GM19328 (cell line): Measurements from ENCODE around the gene PTPN9.
"Not testable (repeated sequence)": the region's sequence is repeated elsewhere in the genome, so short reads cannot be mapped to it uniquely, and the experiment has no call there.

ENCODE experiments used
- ATAC-seq: cut with Tn5 transposase; IDR thresholded peaks from one replicate; pipeline ENCODE4 v1.9.1; 2021; ENCODE audit warnings: mild to moderate bottlenecking, moderate library complexity; ENCODE audit not compliant: unreplicated experiment

The PTPN9 gene

DNA sequence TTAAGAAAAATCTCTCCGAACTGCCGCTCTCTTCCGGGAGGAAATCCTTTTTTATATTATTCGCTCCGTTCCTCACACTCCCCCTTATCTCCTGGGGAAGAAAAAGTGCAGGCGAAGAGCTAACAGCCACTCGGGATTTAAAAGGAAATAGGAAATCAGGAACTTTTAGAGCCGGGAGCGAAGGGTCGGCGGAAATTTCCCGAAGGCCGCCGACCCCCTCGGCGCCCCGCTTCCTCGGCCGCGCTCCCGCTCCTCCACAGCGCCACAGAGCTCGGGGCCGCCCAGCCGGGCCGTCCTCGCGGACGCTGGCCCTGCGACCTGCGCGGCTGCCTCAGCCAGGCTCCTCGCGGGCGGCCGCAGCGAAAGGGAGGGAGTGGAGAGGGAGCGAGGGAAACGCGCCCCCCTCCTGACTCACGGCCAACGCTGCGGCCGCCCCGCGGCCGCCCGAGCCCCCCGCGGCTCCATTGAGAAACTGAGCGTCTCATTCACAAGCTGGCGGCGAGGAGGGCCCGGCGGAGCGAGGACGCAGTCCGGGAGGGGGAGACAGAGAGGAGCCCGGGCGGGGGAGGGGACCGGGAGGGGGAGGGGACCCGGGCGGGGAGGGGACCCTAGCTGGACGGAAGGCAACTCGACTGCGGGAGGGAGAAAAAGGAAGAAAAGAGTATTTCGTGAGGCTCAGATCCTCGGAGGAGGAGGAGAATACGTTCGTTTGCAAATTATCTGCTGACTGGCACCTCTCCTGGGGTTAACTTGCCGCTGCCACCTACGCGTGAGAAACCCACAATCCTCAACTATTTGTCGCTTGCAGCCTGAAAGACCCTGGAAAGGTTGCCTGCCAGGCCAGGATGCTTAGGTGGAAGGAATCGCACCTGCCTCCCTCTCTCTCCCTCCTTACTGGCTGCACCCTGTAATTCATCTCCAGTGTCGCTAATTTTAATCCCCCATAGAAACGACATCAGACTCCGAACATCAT is at the start of gene PTPN9:
PTPN9 (minus strand) TSS at position 368 of the 973 bp plus-strand sequence. CDS start 539 bp downstream, outside the sequence.
- ATAC-seq: no peak

DNA sequence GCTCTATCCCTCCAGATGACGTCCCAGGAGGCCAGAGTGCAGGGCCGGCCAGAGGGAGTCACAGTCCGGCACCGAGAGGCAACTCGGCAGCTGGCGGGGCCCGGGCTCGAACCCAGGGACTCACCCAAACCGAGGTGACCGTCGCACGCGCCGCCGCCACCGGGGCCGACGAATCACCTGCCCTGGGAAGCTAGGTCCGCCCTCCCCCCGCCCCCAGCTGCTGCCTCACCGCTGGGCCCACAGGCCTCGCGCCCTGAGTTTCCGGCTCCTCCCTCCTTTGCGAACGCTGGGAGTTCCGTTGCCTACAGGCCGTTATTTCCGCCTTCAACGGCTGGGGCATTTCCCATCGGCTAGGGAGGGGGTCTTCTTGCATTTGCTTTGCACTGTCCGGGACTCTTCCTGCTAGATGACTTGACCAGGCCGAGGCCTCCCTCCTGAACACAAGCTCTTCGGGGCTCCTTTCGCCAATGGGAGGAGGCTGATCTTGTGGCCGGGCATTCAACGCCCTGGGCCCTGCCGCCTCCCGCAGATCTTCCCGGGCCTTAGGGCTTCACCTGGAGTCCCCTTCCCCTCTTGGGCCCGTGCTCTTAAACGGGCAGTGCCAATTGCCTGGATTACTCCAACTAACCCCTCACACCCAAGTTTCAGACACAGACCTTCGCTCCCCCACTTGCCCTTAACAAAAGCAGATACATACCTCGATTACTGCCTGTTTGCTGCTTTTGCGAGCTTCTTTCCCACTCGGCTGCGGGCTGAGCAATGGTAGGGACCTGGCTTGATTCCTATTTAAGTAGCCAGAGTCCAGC is 46.6 kb upstream of the PTPN9 start, which contains the start of gene SNUPN:
SNUPN (minus strand) TSS at position 184 of the 806 bp plus-strand sequence. CDS start 4,674 bp downstream, outside the sequence.
- peak; percentile 58 for ATAC-seq

DNA sequence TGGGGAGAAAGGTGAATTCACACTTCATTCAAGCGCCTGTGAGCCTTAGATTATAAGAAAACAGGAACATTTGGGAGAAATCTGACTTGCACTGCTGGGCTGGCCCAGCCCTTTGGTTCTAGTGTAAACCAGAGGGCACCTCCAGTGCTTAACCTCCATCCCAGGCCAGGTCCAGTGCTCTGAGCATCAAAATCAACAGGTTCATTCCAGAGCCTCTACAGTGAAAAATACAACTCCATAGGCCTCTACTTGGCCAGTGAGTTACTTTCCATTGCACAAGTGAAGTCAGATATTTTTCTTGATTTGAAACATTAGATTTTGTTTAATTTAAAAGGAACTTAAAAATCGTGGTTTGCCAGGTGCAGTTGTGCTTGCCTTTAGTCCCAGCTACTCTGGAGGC is 43.4 kb upstream of the PTPN9 start:
- ATAC-seq: no peak

DNA sequence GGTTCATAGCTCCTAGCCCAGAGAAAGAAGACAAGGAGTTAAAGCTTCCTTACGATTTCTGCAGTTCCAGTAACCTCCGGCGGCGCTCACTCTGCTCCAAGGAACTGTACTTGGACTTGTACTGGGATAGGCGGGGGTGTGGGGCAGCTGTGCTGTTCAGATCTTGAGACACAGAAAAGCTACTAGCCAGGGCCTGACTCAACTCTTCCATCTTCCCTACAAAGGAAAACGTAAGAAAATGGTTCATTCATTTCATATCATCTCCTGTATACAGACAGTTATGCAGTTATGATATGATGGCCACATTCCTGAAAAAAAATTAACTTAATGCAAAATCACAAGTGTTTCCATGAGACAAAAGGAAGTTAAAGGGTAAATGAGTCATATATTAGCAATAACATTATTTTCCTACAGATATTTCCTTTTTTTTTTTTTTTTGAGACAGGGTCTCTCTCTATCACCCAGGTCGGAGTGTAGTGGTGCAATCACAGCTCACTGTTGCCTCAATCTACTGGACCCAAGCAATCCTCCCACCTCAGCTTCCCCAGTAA is 41.8 kb upstream of the PTPN9 start:
- no peak for ATAC-seq

DNA sequence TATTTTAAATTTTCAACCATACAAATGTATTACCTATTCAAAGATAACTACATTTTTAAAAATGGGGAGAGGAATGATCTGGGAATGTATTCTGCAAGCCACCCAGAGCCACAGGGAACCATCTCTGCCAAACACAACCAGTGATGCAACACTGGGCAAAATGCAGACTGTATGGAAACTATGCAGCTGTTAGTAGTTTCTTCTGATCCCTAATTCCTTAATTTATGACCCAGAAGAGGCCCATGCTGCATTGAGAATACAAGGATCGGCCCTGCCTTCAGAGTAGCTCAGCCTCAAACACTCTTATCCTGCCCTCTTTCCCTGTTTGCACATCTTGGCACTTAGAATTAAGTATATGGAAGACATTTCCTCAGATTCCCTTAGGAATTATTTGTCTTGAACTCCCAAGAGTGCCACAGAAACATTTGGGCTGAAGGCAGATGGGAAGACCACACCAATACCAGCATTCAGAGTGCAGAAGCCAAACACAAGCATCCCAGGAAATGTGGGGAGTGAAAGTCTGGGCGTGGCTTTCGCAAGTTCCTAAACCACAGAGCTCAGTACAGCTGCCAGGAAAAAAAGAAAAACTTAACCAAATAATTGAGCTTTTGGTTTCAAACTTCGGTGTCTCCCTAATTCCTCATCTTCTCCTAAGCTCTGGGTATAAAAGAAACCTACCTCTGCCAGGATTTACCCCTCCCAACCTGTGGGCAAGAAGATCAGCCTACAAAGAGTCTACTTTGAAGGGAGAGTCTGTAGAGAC is 41.1 kb upstream of the PTPN9 start:
- ATAC-seq: no peak

DNA sequence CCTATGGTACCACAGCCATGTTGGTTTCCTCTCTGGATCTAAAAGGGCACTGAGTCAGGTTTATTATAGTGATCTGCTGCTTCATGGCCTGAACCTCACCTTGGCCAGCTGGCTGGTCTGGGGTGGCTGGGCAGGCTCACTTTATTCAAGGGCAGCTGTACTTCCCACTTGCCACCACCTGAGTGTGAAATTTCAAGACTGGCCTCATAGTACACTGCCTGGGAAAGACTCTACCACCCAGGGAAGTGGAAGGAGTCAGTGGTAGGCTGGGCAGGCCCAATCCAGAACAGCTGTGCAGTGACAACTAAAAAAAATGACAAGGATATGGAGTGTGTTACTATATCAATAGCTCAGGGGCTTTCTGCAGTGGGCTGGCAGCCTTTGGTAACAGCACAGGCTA is 37.7 kb upstream of the PTPN9 start:
- ATAC-seq: no peak

DNA sequence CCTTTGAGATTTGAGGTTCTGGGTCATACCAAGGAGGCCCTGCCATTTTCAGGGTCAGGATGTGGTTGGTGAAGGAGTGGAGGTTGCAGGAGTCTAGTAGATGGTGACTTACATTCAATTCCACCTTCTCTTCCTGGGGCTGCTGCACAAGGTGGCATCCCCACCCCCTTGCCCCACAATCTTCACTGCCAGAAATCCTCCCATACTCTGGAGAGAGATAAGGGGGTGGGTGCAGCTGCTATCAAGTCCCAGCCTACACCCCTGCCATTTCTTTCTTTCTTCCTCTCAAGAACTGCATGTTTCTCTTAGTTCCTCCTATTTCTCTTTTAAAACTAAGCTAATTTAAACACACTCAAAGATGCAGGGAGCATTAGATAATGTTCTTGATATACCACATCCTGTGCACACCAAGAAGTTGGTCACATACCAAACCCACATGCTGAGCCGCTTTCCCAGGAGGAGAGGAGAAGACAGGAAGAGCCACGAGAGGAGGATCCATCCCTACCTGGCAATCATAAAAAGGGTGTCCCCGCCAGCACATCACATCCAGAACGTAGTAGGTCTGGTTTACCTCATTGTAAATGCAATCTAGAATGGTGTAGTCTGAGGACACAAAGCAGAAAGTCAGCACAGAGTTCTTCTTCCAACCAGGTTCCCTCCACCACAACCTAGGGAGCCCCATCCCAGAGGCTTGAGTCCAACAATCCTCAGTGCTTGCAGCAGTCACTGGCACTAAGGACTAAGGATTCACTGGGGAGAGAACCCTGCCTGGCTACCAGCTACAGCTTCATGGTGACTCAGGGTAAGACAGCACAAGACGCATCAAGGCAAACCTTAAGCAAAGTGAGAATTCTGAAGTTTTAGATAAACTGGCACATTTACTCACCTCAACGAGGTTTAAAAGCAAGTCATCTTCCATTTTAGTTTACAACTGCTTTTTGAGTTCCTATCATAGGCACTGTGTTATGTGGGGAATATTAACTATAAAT is 27.9 kb upstream of the PTPN9 start:
- ATAC-seq: no peak

DNA sequence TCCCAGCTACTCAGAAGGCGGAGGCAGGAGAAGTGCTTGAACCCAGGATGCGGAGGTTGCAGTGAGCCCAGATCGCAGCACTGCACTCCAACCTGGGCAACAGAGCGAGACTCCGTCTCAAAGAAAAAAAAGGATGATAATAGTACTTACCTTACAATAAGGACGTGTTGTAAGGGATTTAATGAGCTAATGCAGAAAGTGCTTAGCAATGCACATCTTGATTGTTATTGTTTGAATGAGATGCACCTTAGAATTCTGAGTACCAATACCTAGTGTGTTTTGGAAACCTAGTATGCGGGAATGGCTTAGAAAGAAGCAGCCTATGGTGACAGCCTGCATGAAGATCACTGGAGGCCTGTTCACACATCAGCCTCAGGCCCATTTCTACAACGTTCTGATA is 26.9 kb upstream of the PTPN9 start:
- ATAC-seq: no peak

DNA sequence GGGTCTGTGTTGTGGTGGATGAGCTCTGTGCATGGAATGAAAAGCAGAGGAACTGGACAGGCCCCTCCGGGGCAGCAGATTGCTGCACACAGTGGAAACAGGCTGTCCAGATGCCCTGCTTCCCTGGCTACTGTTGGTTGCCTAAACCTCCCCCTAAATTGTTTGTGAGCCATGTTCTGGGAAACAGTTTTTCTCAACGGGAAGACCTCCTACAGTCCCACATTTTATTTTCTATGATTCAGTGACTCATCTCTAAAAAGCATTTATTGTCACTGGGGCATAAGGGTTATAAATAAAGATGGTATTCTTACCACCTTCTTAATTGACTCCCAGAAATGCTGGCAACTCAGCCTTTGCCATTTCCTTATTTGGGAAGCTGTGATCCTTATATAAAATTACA is 20.3 kb upstream of the PTPN9 start:
- no peak for ATAC-seq

DNA sequence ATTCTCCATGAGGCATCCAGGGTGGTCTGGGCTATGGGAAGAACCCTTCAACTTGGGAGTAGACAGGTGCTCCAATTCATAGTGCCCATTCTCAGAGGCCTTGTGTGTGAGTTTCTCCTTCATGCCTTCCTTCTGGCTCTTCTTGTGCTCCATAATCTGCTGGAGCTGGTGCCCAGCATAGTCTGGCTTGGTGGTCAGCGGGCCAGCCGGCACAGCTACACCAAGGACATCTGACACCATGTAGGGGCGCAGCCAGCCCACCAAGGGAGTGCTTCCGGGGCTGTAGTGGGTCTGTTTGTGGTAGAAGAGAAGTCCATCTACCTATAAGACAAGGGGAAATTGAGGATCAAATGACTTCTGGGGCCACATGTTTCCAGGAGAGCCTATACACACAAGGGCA is 19.2 kb upstream of the PTPN9 start:
- no peak for ATAC-seq

DNA sequence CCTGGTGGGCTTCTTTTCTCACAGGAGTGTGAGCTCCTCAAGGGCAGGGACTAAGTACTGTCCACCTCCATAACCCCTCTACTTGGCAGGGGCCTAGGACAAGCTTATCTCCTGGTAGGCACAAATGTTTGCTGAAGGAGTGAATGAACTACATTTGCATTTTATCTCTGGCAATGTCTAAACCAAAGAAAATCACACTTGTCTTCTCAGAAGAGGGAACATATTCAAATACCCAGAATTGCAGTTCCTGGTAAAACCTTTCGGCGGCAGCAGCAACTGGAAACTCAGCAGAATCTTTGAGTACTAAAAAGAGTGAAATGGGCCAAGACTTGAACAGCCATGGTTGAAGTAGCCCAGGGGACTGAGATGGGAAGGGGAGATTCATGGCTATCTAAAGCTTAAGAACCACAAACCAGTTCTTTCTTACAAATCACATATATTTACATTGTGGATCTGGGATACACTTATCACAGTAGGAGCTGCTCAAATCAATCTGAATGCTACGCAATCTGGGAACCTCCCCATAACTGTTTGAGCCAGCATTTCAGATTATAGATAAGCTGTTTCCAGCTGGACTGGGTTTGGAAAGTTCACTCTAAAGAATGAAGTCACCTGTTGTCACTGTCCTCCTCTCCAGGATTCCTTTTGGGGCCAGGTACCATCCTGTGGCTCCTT is 18.7 kb upstream of the PTPN9 start:
- no peak for ATAC-seq

DNA sequence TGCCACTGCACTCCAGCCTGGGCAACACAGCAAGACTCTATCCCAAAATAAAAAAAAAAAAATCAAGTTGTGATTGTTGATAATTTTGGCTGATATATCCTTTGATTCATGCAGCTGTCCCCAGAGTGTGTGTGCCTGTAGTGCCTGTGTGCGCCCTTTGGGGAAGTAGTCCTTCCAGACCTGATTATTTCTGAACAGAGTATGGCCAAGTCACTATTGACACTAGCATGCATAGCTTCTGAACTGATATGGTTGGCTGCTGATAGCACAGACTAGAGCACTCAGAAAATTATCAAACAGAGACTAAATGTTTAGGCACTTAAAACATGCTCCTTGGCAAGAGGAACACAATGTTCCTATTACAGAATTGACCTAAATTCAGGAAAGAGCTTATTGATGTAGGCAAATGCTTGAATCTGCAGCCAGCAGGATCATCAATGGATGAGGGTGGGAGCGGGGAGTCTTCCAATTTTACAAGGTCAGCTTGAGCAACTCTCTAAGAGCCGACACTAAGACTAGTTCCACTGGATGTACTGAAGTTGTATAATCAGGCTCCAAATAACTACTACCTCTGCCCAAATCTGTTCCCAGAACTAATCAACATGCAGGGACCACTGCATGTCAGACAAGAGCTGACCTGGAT is 17.7 kb upstream of the PTPN9 start:
- ATAC-seq: no peak

DNA sequence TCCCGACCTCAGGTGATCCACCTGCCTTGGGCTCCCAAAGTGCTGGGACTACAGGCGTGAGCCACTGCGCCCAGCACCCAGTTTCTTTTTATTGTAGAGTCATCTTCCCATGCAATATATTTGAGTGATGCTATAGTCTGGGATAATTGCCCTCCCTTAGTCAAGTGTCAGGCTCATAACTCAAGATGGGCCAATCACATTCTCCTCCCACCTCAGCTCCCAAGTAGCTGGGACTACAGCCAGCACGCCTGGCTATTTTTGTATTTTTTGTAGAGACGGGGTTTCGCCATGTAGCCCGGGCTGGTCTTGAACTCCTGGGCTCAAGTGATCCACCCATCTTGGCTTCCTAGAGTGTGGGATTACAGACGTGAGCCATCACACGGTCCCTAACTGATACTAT is 15.2 kb upstream of the PTPN9 start:
- ATAC-seq: no peak

DNA sequence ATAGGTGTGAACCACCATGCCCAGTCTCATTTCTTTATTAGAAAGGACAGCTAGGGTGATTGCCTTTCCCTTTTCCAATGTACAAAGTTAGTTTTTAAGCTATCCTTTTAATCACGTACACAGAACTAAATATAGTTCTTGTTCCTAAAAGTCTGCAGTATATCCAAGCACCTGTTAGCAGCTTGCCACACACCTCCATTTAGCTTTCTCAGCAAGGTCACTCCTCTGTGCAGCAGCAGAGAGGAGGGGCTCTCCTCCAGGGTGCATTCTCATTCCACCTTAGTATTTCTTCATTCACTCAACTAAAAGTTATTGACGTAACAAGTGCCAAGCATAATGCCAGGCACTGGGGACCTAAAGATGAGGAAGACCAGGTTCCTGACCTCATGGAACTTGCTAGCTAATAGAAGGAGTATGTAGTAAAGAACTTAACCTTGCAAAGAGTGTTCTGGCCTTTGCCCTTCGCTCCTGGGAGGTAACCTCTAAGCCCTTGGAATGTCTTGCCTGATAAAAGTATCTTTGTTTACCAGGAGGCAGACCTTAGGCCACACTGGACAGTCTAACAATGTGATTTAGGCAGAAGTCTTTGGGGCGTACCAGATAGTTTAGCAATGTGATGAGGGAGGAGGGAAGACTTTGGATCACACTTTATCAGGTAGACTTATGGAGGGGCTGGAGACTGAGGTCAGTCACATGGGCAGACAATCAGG is 12.7 kb upstream of the PTPN9 start:
- ATAC-seq: no peak

DNA sequence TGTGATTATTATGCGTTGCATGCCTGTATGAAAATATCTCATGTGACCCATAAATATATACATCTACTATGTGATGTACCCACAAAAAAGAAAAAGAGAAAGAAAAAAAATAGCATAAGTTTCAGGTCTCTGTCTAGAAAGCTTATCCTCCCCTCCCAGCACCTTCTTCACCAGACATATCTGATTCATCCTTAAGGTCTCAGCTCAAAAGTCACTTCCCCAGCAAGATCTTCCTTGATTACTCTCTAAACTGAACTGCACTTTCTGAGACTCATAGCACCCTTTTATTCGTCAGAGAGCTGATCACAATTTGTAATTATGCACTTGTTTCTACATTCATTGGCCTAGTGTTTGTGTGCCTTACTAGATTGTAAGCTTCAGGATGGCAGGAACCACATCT is 11.1 kb upstream of the PTPN9 start:
- no peak for ATAC-seq

DNA sequence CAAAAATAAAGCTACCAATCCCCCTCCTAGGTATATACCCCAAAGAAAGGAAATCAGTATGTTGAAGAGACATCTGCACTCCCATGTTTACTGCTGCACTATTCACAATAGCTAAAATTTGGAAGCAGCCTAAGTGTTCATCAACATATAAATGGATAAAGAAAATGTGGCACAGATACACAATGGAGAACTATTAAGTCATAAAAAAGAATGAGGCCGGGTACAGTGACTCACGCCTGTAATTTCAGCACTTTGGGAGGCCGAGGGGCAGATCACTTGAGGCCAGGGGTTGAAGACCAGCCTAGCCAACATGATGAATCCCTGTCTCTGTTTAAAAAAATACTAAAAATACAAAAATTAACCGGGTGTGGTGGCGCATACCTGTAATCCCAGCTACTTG is 10.0 kb upstream of the PTPN9 start:
- no peak for ATAC-seq

DNA sequence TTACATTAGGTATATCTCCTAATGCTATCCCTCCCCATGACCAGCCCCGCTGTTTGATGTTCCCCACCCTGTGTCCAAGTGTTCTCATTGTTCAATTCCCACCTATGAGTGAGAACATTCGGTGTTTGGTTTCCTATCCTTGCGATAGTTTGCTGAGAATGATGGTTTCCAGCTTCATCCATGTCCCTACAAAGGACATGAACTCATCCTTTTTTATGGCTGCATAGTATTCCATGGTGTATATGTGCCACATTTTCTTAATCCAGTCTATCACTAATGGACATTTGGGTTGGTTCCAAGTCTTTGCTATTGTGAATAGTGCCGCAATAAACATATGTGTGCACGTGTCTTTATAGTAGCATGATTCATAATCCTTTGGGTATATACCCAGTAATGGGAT is 7.3 kb upstream of the PTPN9 start:
- ATAC-seq: not testable (repeated sequence)

DNA sequence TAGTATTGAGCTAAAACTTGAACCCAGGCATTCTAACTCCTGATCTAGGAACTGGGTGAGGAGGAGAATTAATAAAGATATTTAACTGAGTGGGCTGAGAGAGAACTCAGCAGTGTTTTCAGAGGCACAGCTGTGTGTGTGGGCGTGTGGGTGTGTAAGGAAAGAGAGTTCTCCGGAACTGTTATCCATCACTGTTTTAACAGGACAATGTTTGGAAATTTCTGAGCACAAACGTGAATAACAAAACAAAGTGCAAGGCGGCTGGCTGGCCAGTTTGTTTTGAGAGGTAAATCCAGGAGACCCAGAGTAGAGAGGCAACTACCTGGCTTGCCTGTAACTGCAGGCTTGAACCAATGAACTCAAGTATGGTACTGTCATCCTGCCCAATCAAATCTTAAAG is 5.0 kb upstream of the PTPN9 start:
- ATAC-seq: no peak
